ENCODE results near the gene TMPRSS4. TPM values are rescaled to one million over a fixed set of nuclear protein-coding genes. Genes with fewer than 3 reads are reported as not detected.

Gene TMPRSS4
- total RNA-seq, 4 donors from 2014 or later = not detected

GRCh38 chr11:118112711-118113430 is 36.0 kb downstream of the TMPRSS4 start:
- DNase-seq (ENCODE audit: low spot score in 2 of 2) = no peak
- WGBS, 2 donors = 88 to 90% methylated on average over 11 of the region's 11 CpGs

DNA sequence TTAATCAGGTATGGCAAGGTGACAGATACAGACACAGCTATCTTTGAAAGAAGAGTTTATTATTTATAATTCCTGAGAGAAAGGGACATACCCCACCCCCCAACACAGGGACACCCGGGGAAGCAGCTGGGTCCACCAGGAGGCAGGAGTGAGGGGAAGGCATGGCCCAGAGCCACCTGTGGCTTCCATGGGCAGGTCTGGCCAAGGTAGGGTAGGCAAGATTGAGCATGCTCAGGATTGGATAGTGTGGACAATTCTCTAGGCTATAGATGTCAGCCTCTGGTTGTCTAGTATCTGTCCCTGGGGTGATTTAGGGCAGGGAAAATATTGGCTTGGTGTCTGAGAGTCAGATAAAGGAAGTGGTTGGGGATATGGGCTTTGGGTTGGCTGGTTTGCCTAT is 37.4 kb downstream of the TMPRSS4 start:
- Histone ChIP-seq H3K36me3 (no peaks in the 10 kb centered on the region), H3K9me3 (no peaks in the 10 kb centered on the region), H3K4me3 (no peak overlapping the region), H3K27ac (no peak overlapping the region), H3K27me3 (peaks cover 0 to 8% of the 10 kb centered on the region in 2 donors), H3K4me1 (no peaks in the 10 kb centered on the region)
- WGBS, 2 donors = 44 to 85% methylated on average over 1 of the region's 1 CpG
- DNase-seq (ENCODE audit: low spot score in 2 of 2) = no peak
- TF ChIP-seq POLR2A (IDR thresholded peaks at IDR 0.05) = no peak
- TF ChIP-seq, protein P1, sequence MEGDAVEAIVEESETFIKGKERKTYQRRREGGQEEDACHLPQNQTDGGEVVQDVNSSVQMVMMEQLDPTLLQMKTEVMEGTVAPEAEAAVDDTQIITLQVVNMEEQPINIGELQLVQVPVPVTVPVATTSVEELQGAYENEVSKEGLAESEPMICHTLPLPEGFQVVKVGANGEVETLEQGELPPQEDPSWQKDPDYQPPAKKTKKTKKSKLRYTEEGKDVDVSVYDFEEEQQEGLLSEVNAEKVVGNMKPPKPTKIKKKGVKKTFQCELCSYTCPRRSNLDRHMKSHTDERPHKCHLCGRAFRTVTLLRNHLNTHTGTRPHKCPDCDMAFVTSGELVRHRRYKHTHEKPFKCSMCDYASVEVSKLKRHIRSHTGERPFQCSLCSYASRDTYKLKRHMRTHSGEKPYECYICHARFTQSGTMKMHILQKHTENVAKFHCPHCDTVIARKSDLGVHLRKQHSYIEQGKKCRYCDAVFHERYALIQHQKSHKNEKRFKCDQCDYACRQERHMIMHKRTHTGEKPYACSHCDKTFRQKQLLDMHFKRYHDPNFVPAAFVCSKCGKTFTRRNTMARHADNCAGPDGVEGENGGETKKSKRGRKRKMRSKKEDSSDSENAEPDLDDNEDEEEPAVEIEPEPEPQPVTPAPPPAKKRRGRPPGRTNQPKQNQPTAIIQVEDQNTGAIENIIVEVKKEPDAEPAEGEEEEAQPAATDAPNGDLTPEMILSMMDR (IDR thresholded peaks at IDR 0.05) = no peak
- no peak for TF ChIP-seq EP300 (IDR thresholded peaks at IDR 0.05)

More at GRCh38 chr11:118112711-118113430, 36.0 kb downstream of the TMPRSS4 start:
- H3K36me3 ChIP-seq = no peaks in the 10 kb centered on the region
- H3K9me3 ChIP-seq = no peaks in the 10 kb centered on the region
- no peaks in the 10 kb centered on the region for H3K4me1 ChIP-seq
- H3K27me3 ChIP-seq = peaks cover 0 to 8% of the 10 kb centered on the region in 2 donors
- TF ChIP-seq POLR2A (IDR thresholded peaks at IDR 0.05) (no peak), EP300 (IDR thresholded peaks at IDR 0.05) (no peak)
- TF ChIP-seq, protein P1 (IDR thresholded peaks at IDR 0.05) = no peak
- no peak overlapping the region for H3K27ac ChIP-seq
- H3K4me3 ChIP-seq = no peak overlapping the region

DNA sequence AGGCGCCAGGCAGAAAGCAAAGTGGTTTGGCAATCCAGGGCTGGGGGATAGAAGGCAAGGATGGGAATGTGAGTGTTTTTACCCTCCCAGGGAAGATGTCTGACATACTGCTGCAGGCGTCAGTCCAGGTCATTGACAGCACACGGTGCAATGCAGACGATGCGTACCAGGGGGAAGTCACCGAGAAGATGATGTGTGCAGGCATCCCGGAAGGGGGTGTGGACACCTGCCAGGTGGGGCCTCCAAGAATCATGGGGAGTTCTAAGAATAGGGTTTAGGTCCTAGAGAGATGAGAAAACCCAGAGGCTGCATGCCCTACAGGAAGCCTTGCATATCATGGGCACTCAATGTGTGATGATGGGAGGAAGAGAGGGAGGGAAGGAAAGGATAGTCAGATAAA is 38.2 kb downstream of the TMPRSS4 start:
- H3K4me3 ChIP-seq = no peak overlapping the region
- H3K36me3 ChIP-seq = no peaks in the 10 kb centered on the region
- H3K9me3 ChIP-seq = no peaks in the 10 kb centered on the region
- H3K4me1 ChIP-seq = no peaks in the 10 kb centered on the region
- WGBS, 2 donors = 87 to 90% methylated on average over 7 of the region's 7 CpGs
- DNase-seq (ENCODE audit: low spot score in 2 of 2) = no peak
- H3K27me3 ChIP-seq = peaks cover 0 to 8% of the 10 kb centered on the region in 2 donors
- H3K27ac ChIP-seq = no peak overlapping the region
- TF ChIP-seq POLR2A (IDR thresholded peaks at IDR 0.05) (no peak), EP300 (IDR thresholded peaks at IDR 0.05) (no peak)
- TF ChIP-seq, protein P1 (IDR thresholded peaks at IDR 0.05) = no peak

- H3K9me3 ChIP-seq = no peaks in the 10 kb centered on the region
- 75 to 81% methylated on average over 6 to 9 of the region's 9 CpGs for WGBS, 2 donors
Measured at GRCh38 chr11:118117790-118118601, 41.1 kb downstream of the TMPRSS4 start.

More at GRCh38 chr11:118117790-118118601, 41.1 kb downstream of the TMPRSS4 start:
- H3K4me3 ChIP-seq = no peak overlapping the region
- no peak for TF ChIP-seq EP300 (IDR thresholded peaks at IDR 0.05)
- TF ChIP-seq, protein P1 (IDR thresholded peaks at IDR 0.05) = no peak
- TF ChIP-seq POLR2A (IDR thresholded peaks at IDR 0.05) = no peak
- H3K27ac ChIP-seq = no peak overlapping the region
- H3K4me1 ChIP-seq = no peaks in the 10 kb centered on the region
- H3K27me3 ChIP-seq = peaks cover 0 to 8% of the 10 kb centered on the region in 2 donors
- H3K36me3 ChIP-seq = no peaks in the 10 kb centered on the region
- no peak for DNase-seq (ENCODE audit: low spot score in 2 of 2)
